HG02798 (cell line): Measurements from ENCODE around the gene FYCO1.

Source experiments
- ATAC-seq: cut with Tn5 transposase; IDR thresholded peaks from one replicate; pipeline ENCODE4 v1.9.1; 2021; ENCODE audit warnings: mild to moderate bottlenecking; ENCODE audit not compliant: unreplicated experiment, poor library complexity

The FYCO1 gene

GRCh38 chr3:45922950-45923590 lies 72.6 kb downstream of the FYCO1 start:
- no peak for ATAC-seq

- ATAC-seq: no peak
These were observed 73.6 kb downstream of the FYCO1 start for GRCh38 chr3:45922039-45922326.

- ATAC-seq: no peak
These were observed 74.2 kb downstream of the FYCO1 start for GRCh38 chr3:45921158-45922038.

- no peak for ATAC-seq
These were observed 78.3 kb downstream of the FYCO1 start for GRCh38 chr3:45917146-45917898.

- ATAC-seq: peak; percentile 93
These were observed 79.9 kb downstream of the FYCO1 start for GRCh38 chr3:45915518-45916231.

GRCh38 chr3:45915059-45915439 lies 80.6 kb downstream of the FYCO1 start:
- no peak for ATAC-seq

GRCh38 chr3:45914362-45915058 lies 81.1 kb downstream of the FYCO1 start:
- ATAC-seq: no peak

GRCh38 chr3:45912435-45912834 lies 83.2 kb downstream of the FYCO1 start:
- no peak for ATAC-seq

GRCh38 chr3:45911511-45912226 lies 84.0 kb downstream of the FYCO1 start:
- no peak for ATAC-seq

GRCh38 chr3:45910892-45911291 lies 84.7 kb downstream of the FYCO1 start:
- ATAC-seq: no peak

- ATAC-seq: no peak
These were observed 86.1 kb downstream of the FYCO1 start for GRCh38 chr3:45909542-45909941.

- no peak for ATAC-seq
These were observed 86.9 kb downstream of the FYCO1 start for GRCh38 chr3:45908761-45909160.

GRCh38 chr3:45907769-45908705 lies 87.6 kb downstream of the FYCO1 start:
- ATAC-seq: no peak

- no peak for ATAC-seq
These were observed 88.8 kb downstream of the FYCO1 start for GRCh38 chr3:45906681-45907407.

GRCh38 chr3:45905755-45906154 lies 89.9 kb downstream of the FYCO1 start:
- ATAC-seq: no peak

GRCh38 chr3:45904931-45905330 lies 90.7 kb downstream of the FYCO1 start:
- peak; percentile 49 for ATAC-seq

- ATAC-seq: no peak
These were observed 98.7 kb downstream of the FYCO1 start for GRCh38 chr3:45896956-45897355.
